Brain microvascular endothelial cell (primary cell): ENCODE data around the gene TRAPPC10.
A peak's percentile ranks its signal among the peaks of the same experiment; 100 is the strongest.

Experiments used
- DNase-seq: peaks from one replicate; pipeline ENCODE4 v3.0.0-alpha.2; 2020
- H3K27ac ChIP-seq: fragments of 250-450 bp; sonication (Bioruptor Pico); 2 replicates; pipeline ENCODE4 v1.5.1; 2020; ENCODE audit warnings: mild to moderate bottlenecking, moderate library complexity
- H3K27me3 ChIP-seq: fragments of 250-450 bp; sonication (Bioruptor Pico); replicated peaks from 2 replicates; pipeline ENCODE4 v1.5.1; 2020; ENCODE audit warnings: mild to moderate bottlenecking
- H3K36me3 ChIP-seq: fragments of 250-450 bp; sonication (Bioruptor Pico); replicated peaks from 2 replicates; pipeline ENCODE4 v1.5.1; 2020; ENCODE audit warnings: mild to moderate bottlenecking
- H3K4me3 ChIP-seq: 2 replicates; pipeline ENCODE4 v1.5.1; 2011; ENCODE audit warnings: low read depth, mild to moderate bottlenecking, control low read depth, low read length, moderate library complexity
- in situ Hi-C: cut with HindIII; loops from 2 replicates; pipeline ENCODE4 v1.10.0; 2017; ENCODE audit warnings: low sequenced_read_pairs, low pct_ligation_motif_present
- TF ChIP-seq, protein P1 (sequence below): IDR thresholded peaks from 2 replicates; pipeline ENCODE4 v1.5.1; 2011; ENCODE audit warnings: low read depth, mild to moderate bottlenecking, moderate library complexity, low read length, control low read depth, inconsistent platforms; ENCODE audit errors: missing control alignments

The TRAPPC10 gene

DNA sequence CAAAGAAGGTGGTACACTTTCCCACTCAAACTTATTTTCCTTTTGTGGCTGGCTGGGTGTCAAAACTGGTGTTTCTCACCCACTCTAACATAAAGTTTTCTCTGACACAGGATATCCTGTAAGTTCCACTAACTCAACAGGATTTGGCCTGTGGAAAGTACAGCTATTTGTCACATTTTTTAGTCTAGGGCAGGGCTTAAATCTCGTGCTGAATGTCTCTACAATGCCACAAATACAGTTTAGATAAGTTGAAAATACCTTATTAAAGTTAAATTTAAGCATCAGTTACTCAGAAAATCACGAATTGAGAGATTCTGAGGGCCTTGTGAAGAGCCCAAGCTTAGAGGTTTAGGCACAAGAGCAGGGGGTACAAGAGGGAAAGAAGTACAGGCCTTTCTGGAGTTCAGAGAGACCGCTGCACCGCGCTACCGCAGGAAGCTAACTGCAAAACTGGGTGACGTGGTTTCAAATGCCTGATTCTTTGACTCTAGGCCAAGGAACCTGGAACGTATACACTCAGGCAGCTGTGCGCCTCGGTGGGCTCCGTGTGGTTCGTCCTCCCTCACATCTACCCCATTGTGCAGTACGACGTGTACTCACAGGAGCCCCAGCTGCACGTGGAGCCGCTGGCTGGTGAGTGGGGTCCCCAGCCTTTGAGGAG is 71.7 kb downstream of the TRAPPC10 start:
- Histone ChIP-seq H3K4me3 (no peak overlapping the region), H3K27me3 (no peaks in the 10 kb centered on the region), H3K27ac (no peak overlapping the region), H3K36me3 (peaks cover 49% of the 10 kb centered on the region)
- in situ Hi-C loops: no loop called here
- peak; percentile 9 for DNase-seq
- TF ChIP-seq, protein P1, sequence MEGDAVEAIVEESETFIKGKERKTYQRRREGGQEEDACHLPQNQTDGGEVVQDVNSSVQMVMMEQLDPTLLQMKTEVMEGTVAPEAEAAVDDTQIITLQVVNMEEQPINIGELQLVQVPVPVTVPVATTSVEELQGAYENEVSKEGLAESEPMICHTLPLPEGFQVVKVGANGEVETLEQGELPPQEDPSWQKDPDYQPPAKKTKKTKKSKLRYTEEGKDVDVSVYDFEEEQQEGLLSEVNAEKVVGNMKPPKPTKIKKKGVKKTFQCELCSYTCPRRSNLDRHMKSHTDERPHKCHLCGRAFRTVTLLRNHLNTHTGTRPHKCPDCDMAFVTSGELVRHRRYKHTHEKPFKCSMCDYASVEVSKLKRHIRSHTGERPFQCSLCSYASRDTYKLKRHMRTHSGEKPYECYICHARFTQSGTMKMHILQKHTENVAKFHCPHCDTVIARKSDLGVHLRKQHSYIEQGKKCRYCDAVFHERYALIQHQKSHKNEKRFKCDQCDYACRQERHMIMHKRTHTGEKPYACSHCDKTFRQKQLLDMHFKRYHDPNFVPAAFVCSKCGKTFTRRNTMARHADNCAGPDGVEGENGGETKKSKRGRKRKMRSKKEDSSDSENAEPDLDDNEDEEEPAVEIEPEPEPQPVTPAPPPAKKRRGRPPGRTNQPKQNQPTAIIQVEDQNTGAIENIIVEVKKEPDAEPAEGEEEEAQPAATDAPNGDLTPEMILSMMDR: no peak

- H3K36me3 ChIP-seq: peaks cover 55% of the 10 kb centered on the region
- H3K27ac ChIP-seq: no peak overlapping the region
- in situ Hi-C loops: no loop called here
- TF ChIP-seq, protein P1: no peak
- no peak overlapping the region for H3K4me3 ChIP-seq
- DNase-seq: no peak
- H3K27me3 ChIP-seq: no peaks in the 10 kb centered on the region
Measured at GRCh38 chr21:44084496-44085241, 72.6 kb downstream of the TRAPPC10 start.

GRCh38 chr21:44085491-44086321 is 73.6 kb downstream of the TRAPPC10 start:
- Histone ChIP-seq H3K27me3 (no peaks in the 10 kb centered on the region), H3K27ac (no peak overlapping the region), H3K36me3 (peaks cover 64% of the 10 kb centered on the region), H3K4me3 (no peak overlapping the region)
- DNase-seq: no peak
- in situ Hi-C loops: no loop called here
- TF ChIP-seq, protein P1: no peak

DNA sequence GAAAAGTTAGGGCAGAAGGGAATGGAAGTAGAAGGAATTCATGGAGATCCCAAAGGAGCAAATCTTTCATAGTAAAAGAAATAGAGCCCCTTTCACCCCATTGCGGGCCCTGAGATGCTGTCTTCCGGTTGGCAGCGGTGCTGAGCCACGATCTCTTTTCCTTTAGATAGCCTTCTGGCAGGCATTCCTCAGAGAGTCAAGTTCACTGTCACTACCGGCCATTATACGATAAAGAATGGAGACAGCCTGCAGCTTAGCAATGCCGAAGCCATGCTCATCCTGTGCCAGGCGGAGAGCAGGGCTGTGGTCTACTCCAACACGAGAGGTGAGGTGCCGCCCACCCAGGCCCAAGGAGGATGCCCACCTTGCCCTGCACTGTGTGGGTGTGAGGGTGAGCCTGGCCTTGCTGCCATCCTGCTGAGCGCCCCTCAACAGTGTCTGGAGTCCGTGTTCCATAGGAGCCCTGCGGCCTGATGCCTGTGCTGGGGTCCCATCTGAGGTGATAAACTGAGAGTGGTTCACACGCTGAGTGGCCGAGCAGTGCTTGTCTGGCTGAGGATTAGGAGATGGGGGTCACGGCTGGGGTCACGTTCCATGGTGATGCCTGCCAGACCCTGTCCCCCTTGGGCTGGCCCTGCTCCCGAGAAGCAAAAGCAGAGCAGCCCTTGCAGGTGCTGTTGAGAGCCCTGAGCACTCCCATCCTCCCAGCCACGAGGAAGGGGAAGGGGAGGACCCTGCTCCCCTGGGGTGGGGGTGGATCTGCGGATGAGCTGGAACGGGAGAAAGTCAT is 74.7 kb downstream of the TRAPPC10 start:
- H3K27me3 ChIP-seq: no peaks in the 10 kb centered on the region
- no peak for DNase-seq
- H3K4me3 ChIP-seq: no peak overlapping the region
- H3K27ac ChIP-seq: no peak overlapping the region
- in situ Hi-C loops: no loop called here
- TF ChIP-seq, protein P1: no peak
- H3K36me3 ChIP-seq: peaks cover 61% of the 10 kb centered on the region
